HG03280 (cell line): ENCODE data around the gene DPF3.

Experiments used
- ATAC-seq: cut with Tn5 transposase; IDR thresholded peaks from one replicate; pipeline ENCODE4 v1.9.1; 2021; ENCODE audit warnings: mild to moderate bottlenecking, moderate library complexity; ENCODE audit not compliant: unreplicated experiment

DPF3 gene

GRCh38 chr14:72801836-72802587 lies 91.9 kb downstream of the DPF3 start:
- no peak for ATAC-seq

DNA sequence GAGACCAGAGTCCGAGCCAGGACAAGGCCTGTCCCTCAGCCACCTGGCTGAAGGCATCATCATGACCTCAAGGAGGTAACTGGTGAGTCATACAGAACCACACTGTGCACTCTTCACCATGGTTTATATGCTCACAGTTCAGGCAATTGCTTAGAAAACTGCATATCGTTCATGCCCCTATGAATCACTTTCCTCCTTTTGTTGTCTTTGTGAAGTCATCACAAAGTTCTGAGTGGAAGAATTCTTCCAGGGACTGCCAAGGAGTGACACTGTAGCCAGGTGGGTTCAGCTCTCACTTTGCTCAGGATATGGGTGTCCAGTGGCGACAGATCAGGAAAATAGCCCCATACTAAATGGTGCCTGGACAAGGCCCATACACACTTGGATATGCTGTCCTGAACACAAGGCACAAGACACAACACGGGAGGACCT lies 92.5 kb downstream of the DPF3 start:
- ATAC-seq: no peak

- ATAC-seq: no peak
Measured at GRCh38 chr14:72800848-72801370, 93.0 kb downstream of the DPF3 start.

GRCh38 chr14:72800296-72800695 lies 93.6 kb downstream of the DPF3 start:
- ATAC-seq: no peak

DNA sequence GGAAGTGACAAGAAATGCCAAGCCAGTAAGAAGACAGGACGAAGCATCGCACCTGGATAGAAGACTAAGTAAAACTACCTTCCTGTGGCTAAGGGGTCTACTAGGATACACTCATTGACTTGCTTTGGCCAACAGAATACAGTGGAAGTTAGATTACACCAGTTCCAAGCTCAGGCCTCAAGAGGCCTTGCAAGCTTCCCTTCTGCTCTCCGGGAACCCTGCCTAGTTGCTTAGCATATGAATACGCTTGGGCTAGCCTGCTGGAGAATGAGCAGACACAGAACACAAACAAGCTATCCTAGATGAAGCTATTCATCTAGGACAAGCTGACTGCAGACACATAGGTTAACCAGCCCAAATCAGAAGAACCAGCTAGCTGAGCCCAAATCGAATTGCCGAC lies 97.0 kb downstream of the DPF3 start:
- ATAC-seq: no peak

DNA sequence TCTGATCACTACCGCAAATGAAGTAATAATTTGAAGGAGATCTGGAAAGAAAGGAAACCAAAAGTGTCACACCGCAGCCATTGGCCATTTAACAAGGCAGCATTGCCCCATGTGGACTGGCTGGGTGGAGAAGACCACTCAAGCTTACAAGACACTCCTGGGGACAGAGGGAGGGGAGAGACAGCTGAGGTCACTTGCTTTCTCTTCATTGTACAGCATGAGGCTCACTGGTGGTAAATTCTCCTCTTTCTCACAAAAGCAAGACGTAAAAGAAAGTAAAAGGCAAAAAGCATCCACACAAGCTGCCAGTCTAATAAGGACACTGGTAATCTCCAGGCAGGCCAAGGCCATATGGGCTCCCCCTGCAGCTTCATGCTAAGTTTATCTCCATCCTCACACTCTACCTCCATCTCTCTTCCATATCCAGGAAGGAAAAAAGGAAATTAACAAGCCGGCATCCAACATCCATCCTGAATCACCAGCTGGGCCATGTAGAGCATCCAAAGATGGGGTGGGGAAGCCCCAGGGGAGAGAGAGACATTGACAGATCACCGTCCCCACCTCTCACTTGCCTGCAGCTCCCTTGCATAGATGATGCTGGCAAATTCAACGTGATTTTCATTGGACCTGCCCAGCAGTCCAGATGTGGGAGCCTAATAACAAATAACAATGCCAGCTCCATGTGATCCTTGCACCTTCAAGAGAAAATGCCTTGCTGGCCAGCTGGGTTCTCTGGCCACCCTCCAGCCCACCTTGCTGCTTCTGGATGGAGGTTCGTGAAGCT lies 100.6 kb downstream of the DPF3 start:
- ATAC-seq: no peak

DNA sequence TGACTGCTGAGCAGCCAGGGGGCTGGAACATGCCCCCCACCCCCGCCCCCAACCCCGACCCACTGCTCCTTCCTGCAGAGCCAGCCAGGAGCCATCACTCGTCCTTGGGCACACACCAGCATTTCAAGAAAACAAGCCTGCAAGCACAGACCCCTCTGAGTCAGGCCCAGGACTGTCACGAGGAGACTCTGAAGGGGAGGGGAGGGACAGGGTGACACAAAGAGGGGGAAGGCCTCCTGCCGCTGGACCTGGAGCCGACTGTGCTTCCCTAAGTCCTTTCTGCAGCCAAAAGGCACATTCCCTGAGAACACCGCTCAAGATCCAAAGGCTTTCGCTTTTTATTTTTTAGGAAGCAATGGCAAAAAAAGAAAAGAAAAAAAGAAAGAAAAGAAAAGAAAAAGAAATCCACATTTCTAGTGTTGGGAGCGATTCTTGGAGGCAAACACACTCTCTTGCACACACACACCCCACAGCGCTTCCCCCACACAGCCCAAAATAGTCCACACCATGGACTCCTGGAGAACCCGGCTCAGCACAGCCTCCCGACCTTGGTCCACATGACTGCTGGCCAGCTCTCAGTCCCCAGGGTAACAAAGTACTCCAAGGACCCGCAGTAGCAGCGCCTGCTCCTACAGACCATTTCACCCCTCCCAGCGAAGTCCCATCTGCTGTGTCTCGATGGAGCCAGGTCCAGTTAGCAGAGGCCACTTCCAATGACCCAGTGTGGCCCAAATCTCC lies 101.7 kb downstream of the DPF3 start:
- no peak for ATAC-seq

GRCh38 chr14:72790887-72791566 lies 102.9 kb downstream of the DPF3 start:
- no peak for ATAC-seq

- no peak for ATAC-seq
Measured at GRCh38 chr14:72788972-72789728, 104.8 kb downstream of the DPF3 start.

DNA sequence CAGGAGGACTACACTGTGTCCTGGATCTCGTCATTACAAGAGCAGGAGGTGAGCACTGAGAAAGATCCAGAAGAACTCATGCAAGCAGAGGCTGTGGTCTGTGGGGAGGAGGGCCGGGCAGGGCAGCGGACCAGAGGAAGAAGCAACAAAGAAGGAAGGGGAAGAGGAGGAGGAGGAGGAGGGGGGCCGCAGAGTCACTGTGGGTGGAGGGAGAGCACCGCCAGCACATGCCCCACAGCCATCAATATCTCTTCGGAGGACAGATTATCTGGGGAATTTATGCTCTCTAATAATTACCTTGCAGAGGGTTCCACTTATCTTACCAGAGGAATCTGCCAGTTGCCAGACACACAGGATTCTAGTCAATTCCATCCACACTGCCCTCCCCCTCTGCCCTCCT lies 105.6 kb downstream of the DPF3 start:
- no peak for ATAC-seq

DNA sequence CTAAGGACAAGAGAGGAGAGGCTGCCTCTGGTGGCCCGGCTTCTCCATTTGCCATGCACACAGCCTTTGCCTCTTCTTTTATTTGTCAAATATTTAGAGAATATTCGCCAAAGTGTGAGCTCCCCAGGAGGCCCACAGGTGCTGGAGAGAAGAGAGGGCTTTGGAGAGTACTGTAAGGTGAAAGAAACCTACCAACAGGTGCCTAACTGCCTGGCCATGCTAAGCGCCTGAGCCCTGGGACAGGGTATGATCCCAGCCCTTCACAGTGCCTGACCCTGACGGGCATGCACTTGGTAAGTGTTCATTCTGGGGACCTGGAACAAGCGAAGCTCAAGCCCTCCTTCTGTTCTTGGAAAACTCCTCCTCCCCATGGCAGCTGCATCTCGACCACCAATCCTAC lies 106.1 kb downstream of the DPF3 start:
- ATAC-seq: no peak

GRCh38 chr14:72786378-72787350 lies 107.2 kb downstream of the DPF3 start:
- ATAC-seq: no peak

DNA sequence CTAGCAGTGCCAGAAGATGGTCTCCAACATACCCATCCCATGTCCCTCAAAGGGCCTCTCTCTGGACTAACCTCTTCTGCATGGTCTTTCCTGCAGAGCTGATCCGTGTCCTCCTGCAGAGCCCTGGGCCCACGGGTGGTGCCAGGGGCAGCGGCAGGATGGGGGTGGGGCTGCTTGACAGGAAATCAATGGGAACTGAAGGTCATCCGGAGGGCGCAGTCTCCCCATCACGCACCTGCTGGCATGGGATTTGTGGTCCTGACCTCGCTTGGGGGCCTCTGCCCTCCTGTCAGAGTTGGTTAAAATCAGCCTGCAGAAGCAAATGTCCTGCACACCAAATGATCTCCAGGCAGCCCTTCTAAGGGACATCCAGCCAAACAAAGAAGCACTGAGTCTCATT lies 110.2 kb downstream of the DPF3 start:
- no peak for ATAC-seq

DNA sequence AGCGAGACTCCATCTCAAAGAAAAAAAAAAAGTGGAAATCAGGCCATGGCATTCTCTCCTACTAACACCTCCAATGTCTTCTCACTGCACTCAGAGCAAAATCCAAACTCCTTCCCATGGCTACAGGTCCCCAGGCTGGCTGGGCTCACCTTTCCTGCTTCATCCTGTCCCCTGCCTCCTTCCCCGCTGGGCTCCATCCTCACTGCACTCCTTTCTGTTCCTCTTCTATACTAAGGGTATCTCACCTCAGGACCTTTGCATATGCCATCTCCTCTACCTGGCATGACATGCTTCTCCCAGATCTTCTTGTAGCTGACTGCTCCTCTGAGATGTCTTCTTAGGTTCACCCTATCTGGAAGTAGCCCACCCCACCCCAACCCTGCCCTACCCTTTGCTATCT lies 111.1 kb downstream of the DPF3 start:
- ATAC-seq: no peak

DNA sequence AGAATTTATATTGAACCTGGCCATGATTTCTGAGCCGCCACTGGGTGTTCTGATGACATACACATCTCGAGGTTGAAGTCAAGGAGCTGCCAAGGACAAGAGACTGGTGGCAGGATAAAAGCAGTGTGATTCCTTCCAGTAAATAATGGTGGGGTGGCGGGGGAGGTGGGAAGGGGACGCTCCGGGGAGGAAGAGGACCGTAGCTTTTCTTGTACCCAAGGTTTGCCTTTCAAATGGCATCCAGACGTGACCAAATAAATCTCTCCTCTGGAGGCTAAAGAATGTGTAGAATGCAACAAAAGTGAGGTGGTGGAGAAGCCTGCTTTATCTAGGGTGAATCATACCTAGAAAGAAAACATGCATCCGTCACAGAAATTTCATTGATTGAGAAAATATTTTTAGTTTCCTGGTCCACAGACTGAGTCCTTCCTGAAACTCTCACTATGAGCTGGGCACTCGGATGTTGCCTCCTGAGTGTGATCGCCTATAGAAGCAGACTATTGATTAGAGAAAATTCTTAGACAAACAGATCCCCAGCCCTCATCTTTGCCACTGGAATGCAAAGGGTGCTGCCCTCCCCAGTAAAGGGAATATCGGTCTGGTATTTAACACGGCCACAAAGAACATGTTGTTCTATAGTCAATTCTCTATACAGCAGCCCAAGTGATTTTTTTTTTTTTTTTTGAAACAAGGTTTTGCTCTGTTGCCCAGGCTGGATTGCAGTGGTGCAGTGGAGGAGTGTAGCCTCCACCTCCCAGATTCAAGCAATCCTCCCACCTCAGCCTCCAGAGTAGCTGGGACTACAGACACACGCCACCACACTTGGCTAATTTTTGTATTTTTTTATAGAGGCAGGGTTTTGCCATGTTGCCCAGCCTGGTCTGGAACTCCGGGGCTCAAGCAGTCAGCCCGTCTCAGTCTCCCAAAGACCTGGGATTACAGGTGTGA lies 112.1 kb downstream of the DPF3 start:
- ATAC-seq: no peak

GRCh38 chr14:72780751-72781150 lies 113.2 kb downstream of the DPF3 start:
- no peak for ATAC-seq

DNA sequence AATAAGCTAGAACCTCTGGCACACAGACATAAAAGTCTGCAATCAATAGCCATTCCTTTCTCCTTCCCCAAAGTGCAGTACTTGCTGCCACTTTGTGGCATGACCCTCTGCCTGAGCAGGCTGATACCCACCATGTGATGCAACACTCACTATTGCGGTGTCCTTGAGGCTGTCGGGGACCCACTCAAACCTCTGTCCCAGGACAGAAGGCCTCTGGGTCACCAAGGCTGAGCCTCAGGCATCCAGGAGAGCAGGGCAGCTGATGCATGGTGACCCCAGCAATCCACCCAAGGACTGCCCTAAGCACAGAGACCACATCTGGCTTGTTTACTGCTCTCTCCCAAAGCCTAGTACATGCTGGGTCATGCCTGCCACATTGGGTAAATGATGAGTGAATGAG lies 114.2 kb downstream of the DPF3 start:
- no peak for ATAC-seq

- ATAC-seq: no peak
Measured at GRCh38 chr14:72777636-72778035, 116.3 kb downstream of the DPF3 start.
